Mesodermal cell (in vitro differentiated cells): ENCODE measurements around the gene DHRS12.

Source experiments
- H3K27ac ChIP-seq: 2 replicates; pipeline ENCODE4 v1.7.0; 2013; ENCODE audit warnings: mild to moderate bottlenecking, low read depth, low read length, moderate library complexity; ENCODE audit not compliant: severe bottlenecking
- H3K36me3 ChIP-seq: 2 replicates; pipeline ENCODE4 v1.7.1; 2013; ENCODE audit warnings: mild to moderate bottlenecking, low read length, moderate library complexity; ENCODE audit not compliant: control insufficient read depth, insufficient read depth
- H3K4me1 ChIP-seq: one replicate; pipeline ENCODE4 v1.7.1; 2013; ENCODE audit warnings: mild to moderate bottlenecking, low read length; ENCODE audit not compliant: insufficient read depth, control insufficient read depth, poor library complexity, severe bottlenecking
- H3K4me3 ChIP-seq: 2 replicates; pipeline ENCODE4 v1.7.0; 2013; ENCODE audit warnings: low read length, control low read depth, mild to moderate bottlenecking; ENCODE audit not compliant: insufficient read depth, poor library complexity, severe bottlenecking; ENCODE audit errors: extremely low read depth
- H3K9me3 ChIP-seq: 2 replicates; pipeline ENCODE4 v1.7.1; 2013; ENCODE audit warnings: mild to moderate bottlenecking, low read length, moderate library complexity; ENCODE audit not compliant: control insufficient read depth
- WGBS, 2 experiments: methylation state at CpG; one replicate each; pipeline ENCODE4 v1.1.5; 2013; ENCODE audit warnings: missing lambda C conversion rate in 2 of 2; ENCODE audit not compliant: insufficient coverage in 2 of 2; 5-methylcytosine and 5-hydroxymethylcytosine counted together

The DHRS12 gene

DNA sequence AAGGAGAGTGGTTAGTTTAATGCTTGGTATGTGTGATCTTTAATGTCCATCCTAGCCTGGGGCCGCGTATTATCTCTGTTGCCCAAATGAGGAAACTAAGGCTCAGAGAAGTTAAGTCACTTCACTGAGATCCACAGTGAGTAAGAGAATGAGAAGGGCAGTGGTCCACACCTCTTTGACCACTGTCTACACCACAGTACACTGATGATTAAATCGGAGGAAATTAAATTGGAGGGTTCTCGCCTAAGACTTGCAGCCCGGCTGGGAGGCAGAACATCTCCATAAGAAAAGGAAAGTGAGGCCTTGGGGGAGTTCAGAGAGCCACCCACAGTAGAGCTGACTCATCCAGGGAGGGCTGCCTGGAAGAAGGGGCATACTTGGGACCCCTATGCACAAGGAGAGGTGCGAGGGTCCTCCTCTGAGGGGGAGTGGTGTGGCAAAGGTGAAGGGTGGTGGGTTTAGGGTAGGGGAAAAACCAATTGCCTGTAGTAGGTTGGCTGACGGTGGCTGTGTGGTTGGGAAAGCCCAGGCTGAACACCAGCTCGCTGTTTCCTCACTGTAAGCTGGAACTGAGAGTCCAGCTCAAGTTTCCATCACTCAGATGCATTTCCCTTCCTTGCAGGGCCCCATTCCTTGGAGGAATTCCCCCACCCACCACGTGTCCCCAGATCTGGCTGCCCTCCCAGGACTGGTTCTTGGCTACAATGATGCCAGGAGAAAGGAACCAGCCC lies 15.0 kb upstream of the DHRS12 start:
- Histone ChIP-seq H3K36me3 (no peaks in the 10 kb centered on the region), H3K27ac (no peak overlapping the region)

GRCh38 chr13:51818276-51818675 lies 14.3 kb upstream of the DHRS12 start:
- no peak overlapping the region for H3K4me3 ChIP-seq
- no peaks in the 10 kb centered on the region for H3K9me3 ChIP-seq
- H3K4me1 ChIP-seq = no peaks in the 10 kb centered on the region
- H3K27ac ChIP-seq = no peak overlapping the region
- 100% methylated on average over 1 to 4 of the region's 4 CpGs for WGBS, 2 experiments
- H3K36me3 ChIP-seq = no peaks in the 10 kb centered on the region

More for the DNA sequence above, 15.0 kb upstream of the DHRS12 start:
- Histone ChIP-seq H3K4me3 (no peak overlapping the region), H3K4me1 (no peaks in the 10 kb centered on the region), H3K9me3 (no peaks in the 10 kb centered on the region)
- 67 to 78% methylated on average over 5 to 8 of the region's 9 CpGs for WGBS, 2 experiments

DNA sequence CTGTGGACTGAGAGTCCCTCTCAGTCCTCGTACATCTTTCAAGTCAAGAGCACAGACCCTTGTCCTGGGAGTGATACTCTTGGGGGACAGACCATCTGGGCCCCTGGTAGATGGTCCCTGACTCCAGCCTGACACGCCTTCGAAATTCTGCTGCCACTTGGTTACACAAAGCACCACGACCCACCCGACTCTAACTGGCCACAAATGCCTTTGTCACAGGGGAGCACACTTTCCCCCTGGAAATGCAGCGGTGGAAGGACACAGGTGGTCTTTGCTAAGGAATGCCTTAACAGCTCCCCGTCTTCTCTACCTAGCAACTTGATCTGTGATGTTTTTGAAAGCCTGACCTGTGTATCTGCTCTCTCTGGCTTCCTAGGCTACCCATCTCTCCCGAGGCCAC lies 13.8 kb upstream of the DHRS12 start:
- 84 to 85% methylated on average over 6 to 7 of the region's 8 CpGs for WGBS, 2 experiments
- Histone ChIP-seq H3K27ac (no peak overlapping the region), H3K36me3 (no peaks in the 10 kb centered on the region), H3K4me1 (no peaks in the 10 kb centered on the region), H3K4me3 (no peak overlapping the region), H3K9me3 (no peaks in the 10 kb centered on the region)

DNA sequence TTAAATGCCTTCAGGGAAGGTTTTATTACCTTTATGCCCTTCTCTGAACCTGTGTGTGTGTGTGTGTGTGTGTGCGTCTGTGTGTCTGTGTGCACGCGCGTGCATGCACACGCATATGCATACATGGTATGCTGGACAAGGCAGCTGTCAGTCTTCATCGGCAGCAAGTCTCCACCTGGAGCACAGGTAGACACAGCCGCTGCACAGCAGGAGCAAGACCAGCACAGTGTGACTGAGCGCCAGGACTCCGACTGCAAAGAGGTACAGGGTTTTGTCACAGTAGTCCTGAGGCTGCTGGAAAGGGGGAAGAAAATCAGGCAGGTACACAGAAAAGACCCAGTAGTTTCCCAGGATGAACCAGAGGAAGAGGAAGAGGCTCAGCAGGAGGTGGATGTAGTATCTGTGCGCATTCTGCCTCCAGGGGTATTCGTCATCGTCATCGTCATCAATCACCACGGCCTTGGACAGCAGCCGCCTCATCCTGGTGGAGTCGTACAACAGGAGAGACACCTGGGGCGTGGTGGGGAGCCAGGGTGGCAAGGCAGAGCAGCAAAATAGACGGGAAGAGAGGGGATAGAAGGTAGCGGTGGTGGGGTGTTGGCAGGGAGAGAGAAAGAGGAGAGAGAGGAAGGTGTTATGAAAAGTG lies 12.8 kb upstream of the DHRS12 start:
- no peaks in the 10 kb centered on the region for H3K9me3 ChIP-seq
- 89% methylated on average over 17 of the region's 19 CpGs for WGBS, 2 experiments
- no peaks in the 10 kb centered on the region for H3K36me3 ChIP-seq
- H3K4me3 ChIP-seq = no peak overlapping the region
- no peak overlapping the region for H3K27ac ChIP-seq
- H3K4me1 ChIP-seq = peaks cover 5% of the 10 kb centered on the region

GRCh38 chr13:51815848-51816247 lies 11.9 kb upstream of the DHRS12 start:
- H3K36me3 ChIP-seq = no peaks in the 10 kb centered on the region
- H3K4me3 ChIP-seq = no peak overlapping the region
- no peak overlapping the region for H3K27ac ChIP-seq
- H3K9me3 ChIP-seq = no peaks in the 10 kb centered on the region
- H3K4me1 ChIP-seq = peaks cover 5% of the 10 kb centered on the region
- WGBS, 2 experiments = 92 to 97% methylated on average over 8 to 9 of the region's 11 CpGs

GRCh38 chr13:51814825-51815650 lies 11.1 kb upstream of the DHRS12 start:
- Histone ChIP-seq H3K27ac (no peak overlapping the region), H3K4me1 (peaks cover 5% of the 10 kb centered on the region), H3K9me3 (no peaks in the 10 kb centered on the region), H3K36me3 (no peaks in the 10 kb centered on the region), H3K4me3 (no peak overlapping the region)
- 29 to 55% methylated on average over 8 to 10 of the region's 13 CpGs for WGBS, 2 experiments

- Histone ChIP-seq H3K27ac (no peak overlapping the region), H3K4me3 (no peak overlapping the region), H3K9me3 (no peaks in the 10 kb centered on the region), H3K36me3 (no peaks in the 10 kb centered on the region), H3K4me1 (peaks cover 5% of the 10 kb centered on the region)
- WGBS, 2 experiments = 84 to 100% methylated on average over 1 to 2 of the region's 2 CpGs
Observed at GRCh38 chr13:51814071-51814470, 10.1 kb upstream of the DHRS12 start.

GRCh38 chr13:51811920-51812451 lies 8.0 kb upstream of the DHRS12 start:
- peak overlapping the region; percentile 11 for H3K27ac ChIP-seq

DNA sequence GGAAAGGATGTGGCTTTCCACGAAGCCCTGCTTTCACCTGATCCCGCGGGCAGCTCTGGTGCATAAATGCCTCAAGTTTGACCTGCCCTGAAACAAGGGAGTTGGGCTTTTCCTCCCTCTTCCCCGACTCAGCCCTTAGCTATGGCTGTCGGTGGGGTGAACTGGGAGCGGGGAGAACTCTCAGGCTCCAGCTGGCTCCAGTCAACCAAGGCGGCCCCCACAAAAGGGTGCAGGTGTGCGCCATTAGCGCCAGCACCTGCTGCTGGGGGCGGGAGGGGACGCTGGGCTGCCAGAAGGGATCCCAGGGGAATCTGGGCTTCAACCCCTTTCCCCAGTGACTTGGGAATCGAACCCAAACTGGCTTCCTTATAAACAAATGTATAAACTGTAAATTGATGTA lies 7.1 kb upstream of the DHRS12 start:
- Histone ChIP-seq H3K4me3 (no peak overlapping the region), H3K4me1 (peaks cover 5% of the 10 kb centered on the region), H3K9me3 (no peaks in the 10 kb centered on the region), H3K36me3 (no peaks in the 10 kb centered on the region), H3K27ac (no peak overlapping the region)
- WGBS, 2 experiments = 85 to 96% methylated on average over 7 to 11 of the region's 12 CpGs

More at GRCh38 chr13:51811920-51812451, 8.0 kb upstream of the DHRS12 start:
- H3K9me3 ChIP-seq = no peaks in the 10 kb centered on the region
- H3K36me3 ChIP-seq = no peaks in the 10 kb centered on the region
- 70 to 77% methylated on average over 4 of the region's 4 CpGs for WGBS, 2 experiments
- H3K4me1 ChIP-seq = peaks cover 5% of the 10 kb centered on the region
- H3K4me3 ChIP-seq = no peak overlapping the region

DNA sequence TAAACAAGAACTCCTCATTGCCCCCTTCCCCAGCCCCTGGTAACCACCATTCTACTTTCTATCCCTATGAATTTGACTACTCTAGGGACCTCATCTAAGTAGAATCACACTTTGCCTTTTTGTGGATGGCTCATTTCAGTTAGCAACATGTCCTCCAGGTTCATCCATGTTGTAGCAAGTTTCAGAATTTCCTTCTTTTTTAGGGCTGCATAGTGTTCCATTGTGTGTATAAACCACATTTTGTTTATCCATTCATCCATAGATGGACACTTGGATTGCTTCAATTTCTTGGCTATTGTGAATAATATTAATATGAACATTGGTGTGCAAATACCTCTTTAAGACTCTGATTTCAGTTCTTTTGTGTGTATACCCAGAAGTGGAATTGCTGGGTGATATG lies 4.8 kb upstream of the DHRS12 start:
- peaks cover 5% of the 10 kb centered on the region for H3K4me1 ChIP-seq
- H3K4me3 ChIP-seq = no peak overlapping the region
- no peak overlapping the region for H3K27ac ChIP-seq
- no peaks in the 10 kb centered on the region for H3K36me3 ChIP-seq
- no peaks in the 10 kb centered on the region for H3K9me3 ChIP-seq
